SK-N-SH treated with all-trans-retinoic acid at 6 μM for 48 hours (cell line): ENCODE data around the gene HCN4.

Experiments used
- CSDC2 ChIP-seq: fragments of 250-450 bp; sonication (Bioruptor Pico); IDR thresholded peaks from 2 replicates; pipeline ENCODE4 v1.5.0; 2020; ENCODE audit warnings: mild to moderate bottlenecking, moderate library complexity
- ESRRG ChIP-seq: fragments of 250-450 bp; sonication (Bioruptor Pico); IDR thresholded peaks from 2 replicates; pipeline ENCODE4 v1.6.1; 2021; ENCODE audit warnings: mild to moderate bottlenecking
- PATZ1 ChIP-seq: fragments of 250-450 bp; sonication (Bioruptor Pico); IDR thresholded peaks from 2 replicates; pipeline ENCODE4 v1.8.0; 2020; ENCODE audit warnings: mild to moderate bottlenecking, moderate library complexity, borderline replicate concordance
- ZFP3 ChIP-seq: fragments of 250-450 bp; sonication (Bioruptor Pico); IDR thresholded peaks from 2 replicates; pipeline ENCODE4 v1.5.0; 2020; ENCODE audit warnings: mild to moderate bottlenecking, moderate library complexity
- ZFP30 ChIP-seq: fragments of 450-650 bp; formaldehyde crosslinking; IDR thresholded peaks from 2 replicates; pipeline ENCODE4 v1.5.0; 2022; ENCODE audit warnings: mild to moderate bottlenecking, moderate library complexity

DNA sequence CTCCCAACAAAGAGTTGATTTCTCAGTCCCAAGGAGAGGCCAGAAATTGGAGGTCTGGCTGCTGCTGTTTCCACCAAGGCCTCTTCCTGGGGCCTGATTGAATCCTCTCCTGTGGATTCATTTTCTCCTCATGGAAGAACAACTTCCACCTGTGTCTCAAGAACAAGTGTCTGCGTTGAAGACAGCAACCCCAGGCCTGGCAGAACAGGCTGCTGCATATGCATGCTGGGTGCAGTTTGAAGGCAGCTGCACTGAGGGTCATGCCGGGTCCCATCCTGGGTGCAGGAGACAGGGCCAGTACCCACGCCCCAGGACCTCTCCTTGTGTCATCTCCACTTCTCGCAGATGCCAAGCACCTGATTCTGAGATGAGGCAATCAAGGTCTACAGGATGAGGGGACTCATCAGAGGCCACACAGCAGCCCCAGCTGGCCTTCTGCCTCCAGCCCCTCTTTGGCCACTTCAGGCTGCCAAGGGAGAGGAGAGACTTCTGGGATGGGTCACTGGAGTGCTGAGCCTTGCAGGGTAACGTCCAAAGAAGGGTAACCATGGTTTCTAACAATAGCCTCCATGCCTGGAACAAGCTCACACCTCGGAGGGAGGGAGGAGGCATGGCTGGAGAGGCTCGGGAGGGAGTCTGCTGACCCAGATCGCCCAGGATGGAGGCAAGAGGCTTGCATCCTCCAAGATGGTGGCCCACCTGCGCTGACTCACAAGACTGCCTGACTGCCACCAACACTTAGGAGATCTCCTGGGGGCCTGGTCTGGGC lies 30.0 kb downstream of the HCN4 start:
- TF ChIP-seq ESRRG (CRISPR knock-in tag) (no peak), ZFP3 (CRISPR knock-in tag) (no peak), ZFP30 (CRISPR knock-in tag) (no peak), PATZ1 (CRISPR knock-in tag) (no peak), CSDC2 (no peak)
